ENCODE data around the gene LRRC14B. TPM values are rescaled to one million over a fixed set of nuclear protein-coding genes. Genes with fewer than 3 reads are reported as not detected.

LRRC14B gene
- total RNA-seq, 1 donor from 2014 or later = not detected

DNA sequence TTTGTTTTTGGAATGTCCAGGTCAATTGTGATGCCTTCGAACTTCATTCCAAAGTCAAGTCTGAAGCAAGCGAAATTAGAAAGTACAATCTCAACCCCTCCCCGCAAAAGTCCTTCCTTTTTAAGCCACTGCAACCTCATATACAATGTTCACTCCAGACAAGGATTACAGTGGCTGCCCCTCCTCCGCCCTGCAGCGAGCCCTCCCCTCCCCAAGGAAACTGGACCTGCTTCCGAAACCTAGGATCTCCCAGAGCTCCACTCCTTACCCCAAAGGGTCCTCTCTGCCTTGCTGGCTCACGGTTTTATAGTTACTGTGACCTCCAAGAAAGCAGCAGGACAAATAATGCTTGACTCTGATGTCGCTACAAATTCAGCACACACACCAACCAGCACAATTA lies 10.4 kb downstream of the LRRC14B start:
- Mint-ChIP-seq H3K27me3 (no peaks in the 10 kb centered on the region), H3K4me3 (no peak overlapping the region), H3K36me3 (ENCODE audit: low read depth) (peaks cover 34% of the 10 kb centered on the region), H3K27ac (no peak overlapping the region), H3K4me1 (peaks cover 16% of the 10 kb centered on the region), H3K9me3 (no peaks in the 10 kb centered on the region)
- DNase-seq (no peak), ATAC-seq (ENCODE audit: low read depth) (no peak)
- CTCF ChIA-PET = no interaction called here
- intact Hi-C loops (cut with micrococcal nuclease) = no loop called here
- POLR2A ChIA-PET = no interaction called here
- TF ChIP-seq, protein P1, sequence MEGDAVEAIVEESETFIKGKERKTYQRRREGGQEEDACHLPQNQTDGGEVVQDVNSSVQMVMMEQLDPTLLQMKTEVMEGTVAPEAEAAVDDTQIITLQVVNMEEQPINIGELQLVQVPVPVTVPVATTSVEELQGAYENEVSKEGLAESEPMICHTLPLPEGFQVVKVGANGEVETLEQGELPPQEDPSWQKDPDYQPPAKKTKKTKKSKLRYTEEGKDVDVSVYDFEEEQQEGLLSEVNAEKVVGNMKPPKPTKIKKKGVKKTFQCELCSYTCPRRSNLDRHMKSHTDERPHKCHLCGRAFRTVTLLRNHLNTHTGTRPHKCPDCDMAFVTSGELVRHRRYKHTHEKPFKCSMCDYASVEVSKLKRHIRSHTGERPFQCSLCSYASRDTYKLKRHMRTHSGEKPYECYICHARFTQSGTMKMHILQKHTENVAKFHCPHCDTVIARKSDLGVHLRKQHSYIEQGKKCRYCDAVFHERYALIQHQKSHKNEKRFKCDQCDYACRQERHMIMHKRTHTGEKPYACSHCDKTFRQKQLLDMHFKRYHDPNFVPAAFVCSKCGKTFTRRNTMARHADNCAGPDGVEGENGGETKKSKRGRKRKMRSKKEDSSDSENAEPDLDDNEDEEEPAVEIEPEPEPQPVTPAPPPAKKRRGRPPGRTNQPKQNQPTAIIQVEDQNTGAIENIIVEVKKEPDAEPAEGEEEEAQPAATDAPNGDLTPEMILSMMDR (IDR thresholded peaks at IDR 0.05) = no peak

DNA sequence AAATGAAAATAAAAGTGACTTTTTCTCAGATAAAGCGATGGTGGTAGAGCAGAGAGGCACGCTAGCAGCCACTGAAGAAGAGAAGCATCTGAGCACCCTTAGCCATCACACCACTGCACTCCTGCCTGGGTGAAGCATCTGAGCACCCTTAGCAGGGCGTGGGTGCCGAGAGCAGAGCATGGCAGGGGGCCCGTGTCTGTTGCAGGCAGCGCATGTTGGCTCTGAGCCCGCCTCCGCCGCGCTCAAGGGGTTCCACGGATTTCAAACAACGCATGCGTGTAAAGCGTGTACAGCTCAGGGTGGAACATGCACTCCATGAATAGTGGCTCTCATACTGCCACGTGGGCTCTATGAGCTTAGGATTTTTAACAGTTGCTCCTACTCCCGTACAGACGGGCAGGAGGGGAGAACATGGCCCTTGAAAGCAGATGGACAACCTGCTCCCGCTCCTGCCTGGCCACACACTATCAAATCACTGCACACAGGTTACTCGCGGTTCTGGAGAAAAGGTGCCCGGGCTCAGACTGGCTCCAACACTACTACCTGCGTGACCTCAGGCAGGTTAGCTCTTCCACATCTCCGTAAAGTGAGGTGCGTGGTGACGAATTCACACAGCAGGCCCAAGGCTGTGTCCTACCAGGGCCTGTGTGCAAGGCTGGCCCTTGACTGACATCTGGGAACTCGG lies 12.1 kb downstream of the LRRC14B start:
- Mint-ChIP-seq H3K27me3 (no peaks in the 10 kb centered on the region), H3K27ac (no peak overlapping the region), H3K4me1 (peaks cover 16% of the 10 kb centered on the region), H3K9me3 (no peaks in the 10 kb centered on the region), H3K4me3 (no peak overlapping the region), H3K36me3 (ENCODE audit: low read depth) (peaks cover 50% of the 10 kb centered on the region)
- intact Hi-C loops (cut with micrococcal nuclease) = no loop called here
- DNase-seq (no peak), ATAC-seq (ENCODE audit: low read depth) (no peak)
- POLR2A ChIA-PET = no interaction called here
- TF ChIP-seq, protein P1 (IDR thresholded peaks at IDR 0.05) = no peak
- CTCF ChIA-PET = no interaction called here

DNA sequence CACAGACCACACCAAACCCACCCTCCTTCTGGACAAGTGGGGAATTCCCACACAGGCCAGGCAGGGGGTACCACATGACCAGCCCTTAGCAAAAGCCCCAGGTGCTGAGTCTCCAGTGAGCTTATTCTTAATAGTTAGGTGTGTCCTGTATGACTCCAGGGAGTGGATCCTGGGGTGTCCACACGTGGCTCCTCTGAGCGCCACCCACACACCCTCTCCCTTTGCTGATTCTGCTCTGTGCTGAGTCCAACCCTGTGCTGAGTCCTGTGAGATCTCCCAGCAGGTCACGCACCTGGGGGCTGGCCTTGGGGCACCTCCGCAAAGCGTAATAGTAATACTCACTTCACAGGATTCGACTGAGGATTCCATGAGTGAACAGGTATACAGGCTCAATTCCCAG lies 12.7 kb downstream of the LRRC14B start:
- ChIA-PET CTCF (no interaction called here), POLR2A (no interaction called here)
- H3K27me3 Mint-ChIP-seq = no peaks in the 10 kb centered on the region
- no peaks in the 10 kb centered on the region for H3K9me3 Mint-ChIP-seq
- no peak overlapping the region for H3K4me3 Mint-ChIP-seq
- no peak for ATAC-seq (ENCODE audit: low read depth)
- TF ChIP-seq, protein P1 (IDR thresholded peaks at IDR 0.05) = no peak
- intact Hi-C loops (cut with micrococcal nuclease) = no loop called here
- peaks cover 50% of the 10 kb centered on the region for H3K36me3 Mint-ChIP-seq (ENCODE audit: low read depth)
- no peak overlapping the region for H3K27ac Mint-ChIP-seq
- peaks cover 16% of the 10 kb centered on the region for H3K4me1 Mint-ChIP-seq
- no peak for DNase-seq

DNA sequence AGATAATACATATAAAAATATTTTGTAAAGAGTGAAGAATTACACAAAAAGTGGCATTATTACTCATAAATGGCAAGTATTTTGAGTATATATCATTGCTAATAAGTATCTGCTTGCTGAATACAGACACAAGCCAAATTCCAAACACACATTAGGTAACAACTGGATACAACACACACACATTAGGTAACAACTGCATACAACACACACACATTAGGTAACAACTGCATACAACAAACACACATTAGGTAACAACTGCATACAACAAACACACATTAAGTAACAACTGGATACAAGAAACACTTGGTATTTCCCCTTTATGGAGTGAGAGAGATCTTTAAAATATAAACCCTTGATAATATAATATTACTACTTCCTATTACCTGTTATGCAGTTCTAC lies 13.2 kb downstream of the LRRC14B start:
- ATAC-seq (ENCODE audit: low read depth) (no peak), DNase-seq (no peak)
- TF ChIP-seq, protein P1 (IDR thresholded peaks at IDR 0.05) = no peak
- Mint-ChIP-seq H3K27ac (no peak overlapping the region), H3K36me3 (ENCODE audit: low read depth) (peaks cover 50% of the 10 kb centered on the region), H3K27me3 (no peaks in the 10 kb centered on the region), H3K9me3 (no peaks in the 10 kb centered on the region), H3K4me3 (no peak overlapping the region), H3K4me1 (peaks cover 16% of the 10 kb centered on the region)
- ChIA-PET POLR2A (no interaction called here), CTCF (no interaction called here)
- intact Hi-C loops (cut with micrococcal nuclease) = no loop called here

DNA sequence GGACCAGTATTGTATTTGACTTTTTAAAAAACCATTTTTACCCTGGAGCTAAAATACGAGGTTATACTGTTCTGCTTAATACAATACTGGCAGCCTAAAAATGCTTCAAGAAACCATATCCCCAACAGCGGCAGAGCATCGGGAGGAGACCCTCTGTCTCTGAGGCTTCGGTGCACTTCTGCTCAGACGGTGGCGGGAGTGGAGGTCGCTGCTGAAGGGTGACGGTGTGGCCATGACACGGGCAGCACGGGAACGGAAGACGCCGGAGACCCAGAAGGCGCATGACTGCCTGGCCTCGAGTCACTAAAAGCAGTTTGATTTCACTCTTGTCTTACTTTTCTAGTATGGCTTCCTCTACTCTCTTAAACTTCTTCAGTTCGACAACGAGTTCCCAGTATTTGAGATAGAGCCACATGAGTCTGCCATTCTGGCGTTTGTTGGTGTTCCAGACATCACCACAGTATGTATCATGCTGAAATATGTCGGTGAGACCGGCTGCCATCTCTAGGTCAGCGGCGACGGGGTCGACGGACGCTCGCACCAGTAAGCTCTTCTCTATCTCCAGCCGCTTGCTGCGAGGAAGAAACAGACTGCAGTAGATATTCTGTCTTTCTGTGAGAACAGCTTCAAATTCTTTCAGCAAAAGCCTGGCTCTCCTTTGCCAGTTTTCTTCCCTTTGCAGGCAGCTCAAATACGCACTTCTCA lies 13.8 kb downstream of the LRRC14B start:
- H3K27ac Mint-ChIP-seq = no peak overlapping the region
- TF ChIP-seq, protein P1 (IDR thresholded peaks at IDR 0.05) = no peak
- no peak overlapping the region for H3K4me3 Mint-ChIP-seq
- ChIA-PET POLR2A (no interaction called here), CTCF (interaction anchor here (0.7 kb wide), 1 partner anchor 9 kb away, joined by 3 read pairs; no protein-coding TSS in a partner anchor)
- H3K27me3 Mint-ChIP-seq = no peaks in the 10 kb centered on the region
- peaks cover 20% of the 10 kb centered on the region for H3K4me1 Mint-ChIP-seq
- intact Hi-C loops (cut with micrococcal nuclease) = no loop called here
- DNase-seq = no peak
- peaks cover 50% of the 10 kb centered on the region for H3K36me3 Mint-ChIP-seq (ENCODE audit: low read depth)
- H3K9me3 Mint-ChIP-seq = no peaks in the 10 kb centered on the region
- no peak for ATAC-seq (ENCODE audit: low read depth)

Data from activated B cell treated with CpG ODN at 0.5 μM for 24 hours (primary cell).